Right kidney (tissue), 9 donors: Measurements from ENCODE around the gene MMP19.
"Not testable (repeated sequence)": the region's sequence is repeated elsewhere in the genome, so short reads cannot be mapped to it uniquely, and the experiment has no call there.

Experiments used
- DNase-seq: peaks from one replicate; pipeline ENCODE4 v3.0.0-alpha.2; 2016
- long read RNA-seq, 8 donors: transcript quantifications; one replicate each; lab custom pipeline, GENCODE V29; 2026

The MMP19 gene, protein sequence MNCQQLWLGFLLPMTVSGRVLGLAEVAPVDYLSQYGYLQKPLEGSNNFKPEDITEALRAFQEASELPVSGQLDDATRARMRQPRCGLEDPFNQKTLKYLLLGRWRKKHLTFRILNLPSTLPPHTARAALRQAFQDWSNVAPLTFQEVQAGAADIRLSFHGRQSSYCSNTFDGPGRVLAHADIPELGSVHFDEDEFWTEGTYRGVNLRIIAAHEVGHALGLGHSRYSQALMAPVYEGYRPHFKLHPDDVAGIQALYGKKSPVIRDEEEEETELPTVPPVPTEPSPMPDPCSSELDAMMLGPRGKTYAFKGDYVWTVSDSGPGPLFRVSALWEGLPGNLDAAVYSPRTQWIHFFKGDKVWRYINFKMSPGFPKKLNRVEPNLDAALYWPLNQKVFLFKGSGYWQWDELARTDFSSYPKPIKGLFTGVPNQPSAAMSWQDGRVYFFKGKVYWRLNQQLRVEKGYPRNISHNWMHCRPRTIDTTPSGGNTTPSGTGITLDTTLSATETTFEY
- long read RNA-seq, donor 1, result 0 reads
- long read RNA-seq, donor 2, result 0 reads
- long read RNA-seq, donor 3, result 0 reads
- long read RNA-seq, donor 4, result 0 reads
- long read RNA-seq, donor 5, result 0 reads
- long read RNA-seq, donor 6, result 0 reads
- long read RNA-seq, donor 7, result 0 reads
- long read RNA-seq, donor 8, result 0 reads

DNA sequence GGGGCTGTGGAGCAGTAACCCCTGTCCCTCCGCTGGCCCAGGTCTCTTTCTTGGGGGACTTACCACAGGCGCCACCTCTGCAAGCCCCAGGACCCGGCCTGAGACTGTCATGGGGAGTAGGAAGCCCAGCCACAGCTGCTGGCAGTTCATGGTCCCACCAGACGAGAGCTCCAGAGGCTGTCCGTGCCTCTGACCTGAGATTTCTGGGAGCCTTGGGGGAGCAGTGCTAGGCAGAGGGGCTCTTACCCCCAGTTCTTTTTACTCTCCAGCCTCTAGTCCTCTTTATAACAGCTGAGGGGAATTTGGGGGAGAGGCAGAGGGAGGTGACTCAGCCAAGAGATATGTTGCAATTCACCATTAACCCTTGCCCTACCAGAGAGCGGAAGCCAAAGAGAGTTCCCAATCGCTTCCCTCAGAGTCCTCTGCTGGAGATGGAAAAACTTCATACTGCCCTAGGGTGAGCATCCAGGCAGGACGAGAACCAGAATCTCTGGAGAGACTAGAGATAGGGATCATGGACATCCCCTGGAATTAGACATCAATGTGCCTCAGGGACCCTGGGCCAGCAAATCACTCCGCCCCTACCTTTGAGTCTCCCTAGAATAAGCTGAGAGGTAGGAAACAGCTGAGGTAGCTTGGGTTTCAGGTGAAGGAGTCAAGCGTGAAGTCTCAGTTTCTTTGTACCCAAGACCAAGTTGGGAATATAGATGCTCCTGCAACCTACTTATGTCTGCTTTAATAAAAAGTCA is at the start of gene MMP19:
Gene MMP19, minus strand, starts transcription at position 256 of the 749 bp plus-strand sequence. Its CDS starts 106 bp downstream, at position 150.
- DNase-seq, result no peak

DNA sequence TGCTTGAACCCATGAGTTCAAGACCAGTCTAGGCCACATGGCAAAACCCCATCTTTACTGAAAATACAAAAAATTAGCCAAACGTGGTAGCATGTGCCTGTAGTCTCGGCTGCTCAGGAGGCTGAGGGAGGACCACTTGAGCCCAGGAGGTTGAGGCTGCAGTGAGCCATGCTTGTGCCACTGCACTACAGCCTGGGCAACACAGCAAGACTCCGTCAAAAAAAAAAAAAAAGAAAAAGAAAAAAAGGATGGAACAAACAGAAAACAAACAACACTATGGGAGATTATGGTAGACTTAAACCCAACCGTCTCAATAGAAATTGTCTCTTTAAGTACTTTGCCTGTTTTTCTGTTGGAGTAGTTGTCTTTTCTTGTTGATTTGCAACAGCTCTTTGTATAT is 48.6 kb upstream of the MMP19 start:
- DNase-seq, result no peak

DNA sequence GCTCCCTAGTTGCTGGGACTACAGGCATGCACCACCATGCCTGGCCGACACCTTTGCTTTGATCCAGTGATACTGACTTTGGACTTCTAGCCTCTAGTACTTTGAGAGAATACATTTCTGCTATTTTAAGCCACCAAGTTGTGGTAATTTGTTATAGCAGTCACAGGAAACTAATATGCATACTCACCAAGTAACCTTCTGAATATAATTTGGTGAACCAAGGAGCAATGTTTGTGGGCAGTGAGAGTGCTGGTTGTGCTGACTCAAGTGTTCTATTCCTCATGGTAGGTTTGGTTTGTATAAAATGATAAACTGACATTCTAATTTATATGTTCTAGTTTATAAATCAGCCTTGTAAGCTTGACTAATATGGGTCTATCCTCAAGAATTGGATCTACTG is 42.4 kb upstream of the MMP19 start:
- DNase-seq, result no peak

DNA sequence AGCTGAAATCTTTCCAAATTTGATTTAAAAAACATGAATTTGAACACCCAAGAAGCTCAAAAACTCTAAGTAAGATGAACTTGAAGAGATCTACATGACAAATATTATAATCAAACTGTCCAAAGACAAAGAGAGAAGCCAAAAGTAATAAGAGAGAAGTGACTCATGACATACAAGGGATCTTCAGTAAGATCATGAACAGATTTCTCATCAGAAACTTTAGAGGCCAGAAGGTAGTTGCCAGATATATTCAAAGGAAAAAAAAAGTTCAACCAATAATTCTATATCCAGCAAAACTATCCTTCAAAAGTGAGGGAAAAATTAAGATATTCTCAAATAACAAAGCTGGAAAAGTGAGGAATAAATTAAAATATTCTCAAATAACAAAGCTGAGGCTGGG is 35.1 kb upstream of the MMP19 start:
- no peak for DNase-seq

DNA sequence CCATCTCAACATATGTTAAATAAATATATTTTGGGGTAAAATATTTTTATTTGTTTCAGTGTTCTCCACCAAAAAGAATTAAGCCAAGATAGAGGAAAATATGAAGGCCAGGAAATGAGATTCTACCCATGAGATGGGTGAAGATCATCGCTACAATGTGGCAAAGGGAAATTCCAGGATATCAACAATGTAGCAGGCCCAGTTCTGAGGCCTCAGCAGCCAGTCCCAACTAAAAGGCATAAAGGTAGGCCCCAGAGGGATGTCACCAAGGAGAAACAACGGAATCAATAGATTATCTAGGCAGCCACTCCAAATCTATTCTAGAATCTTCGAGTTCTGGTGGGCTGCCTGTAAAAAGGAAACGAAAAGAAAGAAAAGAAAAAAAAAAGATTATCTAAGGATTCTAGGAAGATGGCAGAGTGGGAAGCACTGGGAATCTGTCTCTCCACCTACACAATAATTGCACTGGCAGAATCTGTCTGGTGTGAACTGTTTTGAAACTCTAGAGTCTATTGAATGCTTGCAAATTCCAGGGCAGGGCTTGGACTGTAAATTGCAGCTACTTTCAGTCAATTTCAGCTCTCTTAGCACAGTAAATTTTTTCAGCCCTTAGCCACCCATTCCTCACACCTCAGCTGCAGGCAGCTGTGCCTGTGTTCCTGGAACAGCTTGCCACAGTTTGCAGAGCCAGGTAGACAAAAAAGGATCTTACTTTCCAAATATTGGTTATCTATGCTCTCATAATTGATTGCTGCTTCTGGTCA is 33.1 kb upstream of the MMP19 start:
- no peak for DNase-seq

DNA sequence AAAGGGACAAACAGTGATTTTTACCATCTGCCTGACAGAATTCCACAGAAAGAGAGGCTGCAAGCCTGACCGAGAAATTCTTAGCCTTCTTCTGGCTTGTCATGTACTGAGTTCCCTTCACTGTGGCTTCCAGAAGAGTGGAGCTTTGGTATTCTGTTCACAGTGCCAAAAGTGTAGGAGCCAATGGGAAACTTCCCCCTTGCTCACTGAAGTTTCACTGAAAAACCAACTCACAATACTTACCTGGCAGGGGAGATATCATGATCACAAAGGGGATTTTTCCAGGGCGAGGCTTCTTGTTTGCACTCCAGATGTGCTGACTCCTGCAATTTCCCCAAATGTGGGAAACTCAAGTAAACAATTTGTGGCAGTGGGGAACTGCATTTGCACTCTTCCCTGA is 31.7 kb upstream of the MMP19 start:
- DNase-seq, result peak; percentile 1

DNA sequence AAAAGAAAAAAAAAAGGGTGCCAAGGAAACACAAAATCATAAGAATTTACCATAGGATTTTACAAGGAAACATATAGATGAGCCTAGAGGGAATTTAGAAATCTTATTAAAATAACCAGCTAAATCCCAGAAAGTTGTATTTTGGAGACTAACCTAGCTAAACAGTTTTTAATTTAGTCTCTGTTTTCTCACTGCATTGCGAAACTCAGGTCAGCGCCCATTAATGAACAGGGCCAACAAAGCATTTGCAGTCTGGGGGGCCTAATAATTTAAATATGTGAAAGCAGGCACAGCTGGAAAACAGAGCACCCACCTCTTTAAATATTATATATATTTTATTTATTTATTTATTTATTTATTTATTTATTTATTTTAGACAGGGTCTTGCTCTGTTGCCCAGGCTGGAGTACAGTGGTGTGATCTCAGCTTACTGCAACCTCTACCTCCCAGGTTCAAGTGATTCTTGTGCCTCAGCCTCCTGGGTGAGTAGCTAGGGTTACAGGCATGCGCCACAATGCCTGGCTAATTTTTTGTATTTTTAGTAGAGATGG is 23.8 kb upstream of the MMP19 start:
- DNase-seq, result not testable (repeated sequence)

DNA sequence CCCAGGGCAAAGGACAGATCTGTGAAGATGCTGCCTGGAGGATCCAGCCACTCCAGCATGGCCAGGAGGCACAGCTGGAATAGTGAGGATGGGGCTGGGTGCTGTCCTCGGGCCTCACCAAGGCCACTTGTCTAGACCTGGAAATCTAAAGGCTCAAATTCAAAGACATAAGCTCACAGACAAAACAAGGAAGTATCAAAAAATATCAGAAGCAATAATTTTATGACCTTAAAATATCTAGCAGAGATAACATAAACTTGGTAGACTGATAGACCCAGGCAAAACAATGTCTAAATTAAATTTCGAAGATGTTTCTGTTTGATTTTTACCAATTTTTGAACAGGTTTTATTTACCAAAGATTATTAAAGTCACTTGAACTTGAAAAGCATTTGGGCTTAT is 22.6 kb upstream of the MMP19 start:
- no peak for DNase-seq

DNA sequence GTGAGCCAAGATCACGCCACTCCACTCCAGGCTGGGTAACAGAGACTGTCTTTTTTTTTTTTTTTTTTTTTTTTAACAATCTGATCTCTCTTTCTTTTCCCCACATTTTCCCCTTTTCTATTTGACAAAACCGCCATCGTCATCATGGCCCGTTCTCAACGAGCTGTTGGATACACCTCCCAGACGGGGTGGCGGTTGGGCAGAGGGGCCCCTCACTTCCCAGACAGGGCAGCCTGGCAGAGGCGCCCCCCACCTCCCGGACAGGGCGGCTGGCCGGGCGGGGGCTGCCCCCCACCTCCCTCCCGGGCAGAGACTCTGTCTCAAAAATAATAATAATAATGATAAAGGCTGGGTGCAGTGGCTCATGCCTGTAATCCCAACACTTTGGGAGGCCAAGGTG is 20.2 kb upstream of the MMP19 start:
- DNase-seq, result not testable (repeated sequence)

DNA sequence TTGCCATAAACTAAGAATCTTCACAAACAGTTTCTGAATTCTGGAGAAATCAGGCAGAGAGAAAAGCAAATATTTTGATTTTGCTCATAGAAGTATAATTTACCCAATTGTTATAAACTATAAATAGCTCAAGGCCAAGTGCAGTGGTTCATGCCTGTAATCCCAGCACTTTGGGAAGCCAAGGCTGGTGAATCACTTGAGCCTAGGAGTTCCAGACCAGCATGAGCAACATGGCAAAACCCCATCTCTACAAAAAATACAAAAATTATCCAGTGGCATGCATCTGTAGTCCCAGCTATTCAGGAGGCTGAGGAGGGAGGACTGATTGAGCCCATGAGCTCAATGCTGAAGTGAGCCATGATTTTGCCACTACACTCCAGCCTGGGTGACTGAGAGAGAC is 19.6 kb upstream of the MMP19 start:
- DNase-seq, result no peak

DNA sequence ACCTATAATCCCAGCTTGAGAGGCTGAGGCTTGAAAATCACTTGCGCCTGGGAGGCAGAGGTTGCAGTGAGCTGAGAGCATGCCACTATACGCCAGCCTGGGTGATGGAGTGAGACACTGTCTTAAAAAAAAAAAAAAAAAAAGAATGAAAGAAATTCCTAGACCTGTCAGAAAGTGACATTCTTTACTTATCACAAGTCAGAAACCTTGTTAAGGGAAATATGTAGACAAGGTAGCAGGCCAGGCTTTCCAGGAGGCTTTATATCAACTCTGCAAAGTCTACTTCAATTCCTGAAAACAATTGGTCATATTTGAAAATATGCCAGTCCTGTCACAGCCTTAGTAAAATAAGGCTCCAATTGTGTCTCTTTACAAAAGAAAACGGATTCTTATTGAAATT is 19.1 kb upstream of the MMP19 start:
- DNase-seq, result no peak

DNA sequence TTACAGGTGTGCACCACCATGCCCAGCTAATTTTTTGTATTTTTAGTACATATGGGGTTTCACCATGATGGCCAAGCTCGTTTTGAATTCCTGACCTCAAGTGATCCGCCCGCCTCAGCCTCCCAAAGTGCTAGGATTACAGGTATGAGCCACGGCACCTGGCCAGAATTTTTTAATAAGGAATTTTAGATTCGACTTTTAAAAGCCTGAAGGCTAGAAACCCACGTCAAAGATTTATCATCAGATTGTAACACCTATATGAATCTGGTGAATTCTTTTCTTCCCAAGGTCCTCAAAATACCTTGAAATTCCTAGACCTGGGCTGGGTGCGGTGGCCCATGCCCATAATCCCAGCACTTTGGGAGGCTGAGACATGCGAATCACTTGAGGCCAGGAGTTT is 18.7 kb upstream of the MMP19 start:
- DNase-seq, result no peak

DNA sequence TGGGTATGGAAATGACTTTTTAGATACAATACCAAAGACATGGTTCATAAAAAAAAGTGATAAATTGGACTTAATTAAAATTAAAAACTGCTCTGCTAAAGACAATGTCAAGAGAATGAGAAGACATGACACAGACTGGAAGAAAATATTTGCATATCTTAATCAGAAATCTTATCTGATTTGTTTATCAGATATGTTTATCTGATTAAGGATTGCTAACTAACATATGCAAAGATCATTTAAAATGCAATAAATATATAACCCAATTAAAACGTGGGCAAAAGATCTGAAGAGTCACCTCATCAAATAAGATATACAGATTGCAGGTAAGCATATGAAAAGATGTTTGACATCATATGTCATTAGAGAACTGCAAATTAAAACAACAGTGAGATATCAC is 10.0 kb upstream of the MMP19 start:
- DNase-seq, result no peak

DNA sequence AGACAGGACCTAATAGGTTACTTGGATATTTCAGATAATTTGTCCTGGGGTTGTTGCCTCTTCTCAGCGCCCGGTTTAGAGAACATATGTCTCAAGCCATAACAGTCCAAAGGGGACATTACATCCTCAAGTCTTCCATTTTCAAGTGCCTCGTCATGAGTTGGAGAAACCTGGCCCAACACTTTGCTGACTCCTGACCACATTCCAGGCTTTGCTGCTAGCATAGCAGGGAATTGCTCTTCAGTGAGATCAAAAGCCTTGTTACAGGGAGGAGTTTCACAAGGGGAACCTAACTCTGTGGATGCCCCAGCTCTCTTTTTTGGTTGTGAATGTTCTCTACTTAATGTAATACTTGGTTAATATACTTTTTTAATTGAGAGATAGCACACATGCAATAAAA is 8.2 kb upstream of the MMP19 start:
- DNase-seq, result no peak

DNA sequence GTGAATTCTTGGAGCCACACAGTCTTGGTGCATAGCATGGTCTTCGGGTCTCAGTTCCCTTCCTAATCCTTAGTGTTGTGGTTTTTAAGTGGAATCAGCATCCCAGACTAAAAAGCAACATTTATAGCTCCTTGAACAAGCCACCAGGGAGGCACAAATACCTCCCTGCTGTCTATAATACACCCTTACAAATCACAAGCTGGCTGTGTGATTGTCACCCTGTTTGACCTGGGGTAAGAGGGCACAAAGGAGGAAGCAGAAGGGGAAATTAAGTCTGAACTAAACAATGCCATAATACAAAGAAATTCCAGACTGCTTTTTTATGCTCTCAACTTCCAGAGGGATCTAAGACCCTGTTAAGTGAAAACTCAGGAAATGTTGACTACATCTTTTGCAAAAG is 7.7 kb upstream of the MMP19 start:
- DNase-seq, result no peak

DNA sequence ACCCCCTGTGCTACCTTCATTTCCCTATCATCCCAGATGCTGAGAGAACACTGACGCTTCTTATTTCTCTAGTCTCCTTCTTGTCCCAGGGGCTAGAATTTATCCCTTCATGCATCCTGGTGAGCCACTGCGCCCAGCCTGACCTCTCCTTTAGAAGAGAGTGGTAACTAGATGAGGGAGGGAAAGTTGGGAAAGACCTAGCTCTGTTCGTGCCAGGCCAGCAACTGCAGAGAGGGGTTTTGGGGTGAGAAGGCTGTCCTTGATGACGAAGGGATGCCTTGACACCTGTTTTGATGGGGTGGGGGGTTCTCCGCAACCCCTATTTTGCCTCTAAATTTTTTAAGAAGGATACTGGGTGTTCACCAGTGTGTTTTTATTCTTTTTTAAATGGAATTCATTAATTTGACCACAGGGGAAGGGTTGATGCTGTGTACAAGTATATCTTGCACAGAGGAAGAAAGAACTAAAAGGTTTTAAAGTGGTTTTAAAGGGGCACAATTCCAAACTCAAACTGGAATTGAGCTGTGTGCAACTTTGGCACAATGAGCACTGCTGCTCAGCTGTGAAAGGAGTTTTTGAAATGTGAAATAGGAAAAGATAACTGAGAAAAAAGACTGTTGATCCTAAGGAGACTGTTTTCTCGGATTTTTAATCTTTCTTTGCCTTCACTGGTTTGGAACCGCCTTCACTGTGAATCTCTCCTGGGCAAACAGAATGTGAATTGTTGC is 7.0 kb upstream of the MMP19 start:
- DNase-seq, result no peak

DNA sequence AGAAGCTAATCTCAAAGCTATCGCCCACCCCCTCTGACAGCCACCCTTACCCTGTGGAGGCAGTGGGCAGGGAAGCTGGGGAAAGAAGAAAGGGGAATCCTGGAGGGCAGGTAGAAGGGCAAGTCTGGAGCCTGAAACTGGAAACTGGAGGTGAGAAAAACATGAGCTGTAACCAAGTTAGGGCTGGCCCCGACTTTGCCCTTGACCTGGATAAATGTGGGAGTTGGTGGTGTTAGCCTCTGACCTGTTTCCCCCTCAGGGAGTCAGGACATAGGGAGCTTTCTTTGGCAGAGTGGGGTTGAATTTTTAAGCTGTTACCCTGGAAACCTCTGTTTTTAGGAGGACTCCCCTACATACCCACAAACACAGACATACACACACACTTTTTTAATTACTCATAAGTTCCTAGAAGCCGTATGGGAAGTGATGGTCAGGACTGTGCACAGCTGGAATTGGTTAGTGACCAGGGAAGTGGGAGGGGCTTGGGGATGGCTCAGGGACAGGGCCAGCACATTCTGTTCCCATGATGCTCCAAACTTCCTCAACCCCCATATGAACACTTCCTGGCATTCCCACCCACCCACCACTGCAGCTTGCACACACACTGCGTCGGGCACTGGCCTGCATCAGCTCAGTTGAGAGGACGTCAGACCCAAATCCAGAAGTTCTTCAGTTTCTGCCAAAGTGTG is 5.0 kb upstream of the MMP19 start:
- DNase-seq, result peak; percentile 33

DNA sequence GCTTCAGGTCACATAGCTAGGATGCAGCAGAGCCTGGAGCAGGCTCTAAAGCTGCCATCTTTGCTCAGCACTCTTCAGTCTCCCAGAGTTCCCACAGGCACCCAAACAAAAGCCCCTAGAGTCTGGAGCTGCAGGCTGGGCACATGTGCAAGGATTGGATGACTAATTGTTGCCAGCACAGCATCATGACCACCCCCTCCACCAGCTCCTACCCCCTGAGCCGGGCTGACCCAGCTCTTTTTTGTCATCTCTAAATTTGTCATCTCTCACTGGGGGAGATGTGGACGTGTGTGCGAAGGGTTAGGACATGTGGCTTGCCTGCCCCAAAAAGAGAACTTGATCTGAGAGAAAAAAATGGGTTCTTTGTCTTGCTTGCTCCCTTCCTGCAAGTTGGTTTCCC is 4.3 kb upstream of the MMP19 start:
- no peak for DNase-seq

DNA sequence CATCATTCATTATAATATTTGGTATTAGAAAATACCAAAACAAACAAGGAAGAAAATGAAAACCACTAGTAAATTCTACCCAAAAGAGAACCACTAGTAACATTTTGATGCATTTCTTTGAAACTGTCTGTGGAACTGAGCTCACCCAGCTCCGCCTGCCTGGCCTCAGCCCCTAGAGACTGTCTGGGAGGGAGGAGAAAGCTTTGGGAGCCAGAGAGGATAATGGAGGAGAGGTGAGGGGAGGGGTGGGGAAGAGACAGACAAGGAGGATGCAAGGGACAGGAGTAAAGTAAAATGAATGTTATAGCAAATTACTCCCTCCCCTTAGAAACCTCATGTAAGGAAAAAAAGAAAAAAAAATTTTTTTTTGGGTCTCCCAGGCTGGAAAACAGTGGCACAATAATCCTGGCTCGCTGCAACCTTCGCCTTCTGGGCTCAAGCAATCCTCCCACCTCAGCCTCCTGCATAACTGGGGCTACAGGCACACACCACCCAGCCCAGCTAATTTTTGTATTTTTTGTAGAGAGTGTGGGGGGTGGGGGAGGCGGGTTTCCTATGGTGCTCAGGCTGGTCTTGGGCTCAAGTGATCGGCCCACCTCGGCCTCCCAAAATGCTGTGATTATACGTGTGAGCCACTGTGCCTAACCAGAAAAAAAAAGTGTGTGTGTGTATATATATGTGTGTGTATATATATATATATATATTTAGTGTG is 3.2 kb upstream of the MMP19 start:
- no peak for DNase-seq

DNA sequence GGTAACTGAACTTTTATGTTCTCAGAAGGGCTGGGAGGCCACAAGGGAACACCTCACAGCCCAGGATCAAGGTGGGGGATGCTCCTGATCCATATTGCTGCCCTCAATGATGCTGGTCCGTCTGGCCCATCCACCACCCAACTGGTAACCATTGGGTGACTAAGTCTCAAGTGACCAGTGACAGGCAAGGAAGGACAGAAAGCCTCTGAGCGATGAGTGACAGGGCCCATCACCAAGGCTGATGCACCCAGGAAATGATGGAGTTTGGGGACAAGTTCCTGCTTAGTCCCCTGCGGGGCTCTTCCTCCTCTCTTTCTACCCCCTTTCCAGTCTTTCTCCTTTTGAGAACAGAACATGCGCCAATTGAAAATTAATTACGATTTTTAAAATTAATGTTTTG is 2.6 kb upstream of the MMP19 start:
- DNase-seq, result no peak
